Measurements from ENCODE around the gene LIMK1. TPM values are rescaled to one million over a fixed set of nuclear protein-coding genes. Genes with fewer than 3 reads are reported as not detected.

LIMK1 gene
- polyA plus RNA-seq, 2 donors: 5.9 to 7.7 TPM

DNA sequence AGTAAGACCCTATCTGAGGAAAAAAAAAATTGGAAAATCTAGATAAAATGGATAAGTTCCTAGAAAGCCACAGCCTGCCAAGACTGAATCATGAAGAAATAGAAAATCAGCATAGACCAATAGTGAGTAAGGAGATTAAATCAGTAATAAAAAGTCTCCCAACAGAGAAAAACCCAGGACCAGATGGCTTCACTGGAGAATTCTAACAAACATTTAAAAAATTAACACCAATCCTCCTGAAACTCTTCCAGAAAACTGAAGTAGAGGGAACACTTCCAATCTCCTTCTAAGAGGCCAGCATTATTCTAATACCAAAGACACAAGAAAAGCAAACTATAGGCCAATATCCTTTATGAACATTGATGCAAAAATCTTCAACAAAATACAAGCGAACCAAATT is 8.8 kb upstream of the LIMK1 start:
- no peak overlapping the region for H3K4me3 ChIP-seq (ENCODE audit: low read depth in 1 of 2, low read length in 2 of 2)
- 68 to 74% methylated on average over 1 of the region's 1 CpG for WGBS, 2 donors
- H3K27ac ChIP-seq (ENCODE audit: low read depth in 2 of 2, low read length in 1 of 2): no peak overlapping the region
- peaks cover 0 to 2% of the 10 kb centered on the region in 2 donors for H3K4me1 ChIP-seq (ENCODE audit: control insufficient read depth in 2 of 2, insufficient read depth in 2 of 2, low read length in 1 of 2)
- H3K36me3 ChIP-seq (ENCODE audit: control insufficient read depth in 2 of 2, insufficient read depth in 2 of 2, low read length in 1 of 2): no peaks in the 10 kb centered on the region
- no peaks in the 10 kb centered on the region for H3K9me3 ChIP-seq (ENCODE audit: control insufficient read depth in 2 of 2, insufficient read depth in 1 of 2, low read depth in 1 of 2, low read length in 1 of 2)
- no peaks in the 10 kb centered on the region for H3K27me3 ChIP-seq (ENCODE audit: control insufficient read depth in 1 of 2, insufficient read depth in 2 of 2, low read length in 2 of 2)

DNA sequence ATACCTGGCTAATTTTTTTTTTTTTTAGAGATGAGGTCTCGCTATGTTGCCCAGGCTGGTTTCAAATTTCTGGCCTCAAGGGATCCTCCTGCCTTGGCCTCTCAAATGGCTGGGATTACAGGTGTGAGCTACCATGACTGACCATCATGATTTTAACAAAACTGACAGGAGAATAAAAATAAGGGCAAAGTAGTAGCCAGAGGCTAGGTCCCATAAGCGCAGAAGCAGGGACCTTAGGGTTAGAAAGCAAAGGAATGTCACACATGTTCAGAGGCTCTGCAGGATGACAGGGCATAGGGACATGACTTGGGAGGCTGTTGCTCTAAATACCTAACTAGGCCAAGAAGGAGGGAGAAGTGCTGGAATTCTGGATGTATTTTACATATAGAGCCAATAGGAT is 5.1 kb upstream of the LIMK1 start:
- Histone ChIP-seq H3K36me3 (ENCODE audit: control insufficient read depth in 2 of 2, insufficient read depth in 2 of 2, low read length in 1 of 2) (no peaks in the 10 kb centered on the region), H3K9me3 (ENCODE audit: control insufficient read depth in 2 of 2, insufficient read depth in 1 of 2, low read depth in 1 of 2, low read length in 1 of 2) (no peaks in the 10 kb centered on the region), H3K4me1 (ENCODE audit: control insufficient read depth in 2 of 2, insufficient read depth in 2 of 2, low read length in 1 of 2) (peaks cover 0 to 7% of the 10 kb centered on the region in 2 donors), H3K27ac (ENCODE audit: low read depth in 2 of 2, low read length in 1 of 2) (no peak overlapping the region), H3K27me3 (ENCODE audit: control insufficient read depth in 1 of 2, insufficient read depth in 2 of 2, low read length in 2 of 2) (no peaks in the 10 kb centered on the region), H3K4me3 (ENCODE audit: low read depth in 1 of 2, low read length in 2 of 2) (no peak overlapping the region)
- 96% methylated on average over 2 of the region's 2 CpGs for WGBS, 2 donors

DNA sequence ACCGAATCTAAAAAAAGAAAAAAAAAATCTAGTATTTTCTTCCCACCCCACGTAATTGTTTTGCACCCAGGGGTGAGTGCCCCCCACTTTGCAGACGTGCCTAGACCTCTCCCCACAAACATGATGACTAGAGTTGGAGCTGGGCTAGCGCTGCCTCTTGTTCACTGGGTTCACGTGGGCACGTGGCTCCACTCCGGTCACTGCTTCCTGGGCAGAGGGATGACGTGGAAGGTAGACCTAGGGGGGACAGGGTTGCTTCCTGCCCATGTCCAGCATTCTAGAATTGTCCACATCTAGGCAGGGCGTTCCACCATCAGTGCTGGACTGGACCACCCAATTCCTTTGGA is 861 bp upstream of the LIMK1 start:
- 87 to 89% methylated on average over 9 of the region's 9 CpGs for WGBS, 2 donors
- peaks cover 4 to 17% of the 10 kb centered on the region in 2 donors for H3K4me1 ChIP-seq (ENCODE audit: control insufficient read depth in 2 of 2, insufficient read depth in 2 of 2, low read length in 1 of 2)
- peaks cover 0 to 2% of the 10 kb centered on the region in 2 donors for H3K36me3 ChIP-seq (ENCODE audit: control insufficient read depth in 2 of 2, insufficient read depth in 2 of 2, low read length in 1 of 2)
- no peaks in the 10 kb centered on the region for H3K9me3 ChIP-seq (ENCODE audit: control insufficient read depth in 2 of 2, insufficient read depth in 1 of 2, low read depth in 1 of 2, low read length in 1 of 2)
- no peak overlapping the region for H3K27ac ChIP-seq (ENCODE audit: low read depth in 2 of 2, low read length in 1 of 2)
- H3K27me3 ChIP-seq (ENCODE audit: control insufficient read depth in 1 of 2, insufficient read depth in 2 of 2, low read length in 2 of 2): no peaks in the 10 kb centered on the region
- H3K4me3 ChIP-seq (ENCODE audit: low read depth in 1 of 2, low read length in 2 of 2): no peak overlapping the region

DNA sequence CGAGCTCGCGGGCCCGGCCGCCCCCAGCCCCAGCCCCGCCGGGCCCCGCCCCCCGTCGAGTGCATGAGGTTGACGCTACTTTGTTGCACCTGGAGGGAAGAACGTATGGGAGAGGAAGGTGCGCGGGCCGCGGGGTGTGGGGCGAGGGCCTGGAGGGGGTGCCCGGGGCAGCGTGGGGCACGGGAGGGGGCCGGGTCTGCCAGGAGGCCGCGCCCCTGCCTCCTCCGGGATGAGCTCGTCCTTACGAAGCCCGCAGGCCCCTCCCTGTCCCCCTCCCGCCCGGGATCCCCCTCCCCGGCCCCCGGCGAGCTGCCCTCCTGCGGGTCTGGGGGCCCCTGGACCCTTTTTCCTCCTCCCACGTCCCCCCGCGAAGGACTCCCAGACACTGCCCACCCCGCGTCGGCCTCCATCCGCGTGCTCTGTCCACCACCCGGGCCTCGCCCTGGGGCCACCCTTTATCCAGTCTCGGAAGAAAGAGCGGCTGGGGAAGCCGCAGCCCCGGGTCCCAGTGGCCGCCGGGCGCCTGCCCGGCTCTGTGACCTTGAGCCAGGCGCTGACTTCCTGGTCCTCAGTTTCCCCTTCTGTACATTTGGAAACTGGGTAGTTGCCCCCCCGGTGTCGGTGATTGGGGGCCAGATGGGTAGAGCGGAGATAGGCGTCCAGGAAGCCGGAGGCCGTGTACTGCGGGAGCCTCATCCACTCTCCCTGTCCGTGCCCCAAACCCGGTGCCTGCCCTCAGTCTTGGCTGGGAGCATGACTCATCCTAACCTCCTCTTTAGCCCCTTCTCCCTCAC is 521 bp downstream of the LIMK1 start:
- H3K27ac ChIP-seq (ENCODE audit: low read depth in 2 of 2, low read length in 1 of 2): peak overlapping the region; percentile 5 to 72
- peak overlapping the region; percentile 57 to 76 for H3K4me3 ChIP-seq (ENCODE audit: low read depth in 1 of 2, low read length in 2 of 2)
- WGBS, 2 donors: 2% methylated on average over 40 to 61 of the region's 61 CpGs
- H3K36me3 ChIP-seq (ENCODE audit: control insufficient read depth in 2 of 2, insufficient read depth in 2 of 2, low read length in 1 of 2): peaks cover 0 to 2% of the 10 kb centered on the region in 2 donors
- H3K9me3 ChIP-seq (ENCODE audit: control insufficient read depth in 2 of 2, insufficient read depth in 1 of 2, low read depth in 1 of 2, low read length in 1 of 2): no peaks in the 10 kb centered on the region
- H3K27me3 ChIP-seq (ENCODE audit: control insufficient read depth in 1 of 2, insufficient read depth in 2 of 2, low read length in 2 of 2): no peaks in the 10 kb centered on the region
- H3K4me1 ChIP-seq (ENCODE audit: control insufficient read depth in 2 of 2, insufficient read depth in 2 of 2, low read length in 1 of 2): peaks cover 4 to 16% of the 10 kb centered on the region in 2 donors

DNA sequence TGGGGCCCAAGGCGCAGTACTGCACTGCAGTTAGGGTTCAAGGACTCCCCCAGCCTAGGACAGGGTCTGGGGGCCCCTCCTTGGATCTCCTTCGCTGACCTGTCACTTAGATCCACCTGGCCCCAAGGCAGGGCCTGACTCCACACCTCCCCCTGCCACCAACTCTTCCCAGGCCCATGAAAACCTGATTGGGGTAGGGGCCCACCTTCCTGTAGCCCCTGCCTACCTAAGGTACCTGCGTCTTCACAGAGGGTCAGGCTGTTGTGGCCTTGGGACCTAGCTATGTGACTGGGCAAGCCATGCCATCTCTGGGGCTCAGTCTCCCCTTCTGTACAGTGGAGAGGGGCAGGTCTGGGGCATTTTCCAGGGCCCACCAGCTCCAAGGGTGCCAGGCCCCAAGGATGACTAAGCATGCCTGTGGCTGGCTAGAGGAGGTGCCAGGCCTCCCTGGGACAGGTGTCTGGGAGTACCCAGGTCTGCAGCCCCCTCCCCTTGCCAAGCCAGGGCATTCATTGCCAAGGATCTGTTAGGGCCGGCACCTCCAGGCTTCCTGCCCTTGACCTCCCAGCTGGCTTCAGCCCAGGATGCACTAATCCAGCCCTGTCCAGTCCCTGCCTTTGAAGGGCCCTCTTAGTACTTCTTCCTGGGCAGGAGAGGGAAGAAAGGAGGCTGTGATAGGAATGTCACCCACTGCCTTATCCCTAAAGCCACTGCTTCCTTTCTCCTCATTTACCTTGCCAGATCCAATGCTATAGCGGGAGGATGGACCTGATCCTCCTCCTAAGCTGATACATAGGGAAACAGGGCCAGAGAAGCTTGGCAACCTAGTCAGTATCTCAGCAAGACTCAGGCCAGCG is 1.3 kb downstream of the LIMK1 start:
- peak overlapping the region in 1 of 2 donors; percentile 5 for H3K27ac ChIP-seq (ENCODE audit: low read depth in 2 of 2, low read length in 1 of 2)
- 55 to 58% methylated on average over 6 of the region's 6 CpGs for WGBS, 2 donors
- peak overlapping the region; percentile 57 to 76 for H3K4me3 ChIP-seq (ENCODE audit: low read depth in 1 of 2, low read length in 2 of 2)

DNA sequence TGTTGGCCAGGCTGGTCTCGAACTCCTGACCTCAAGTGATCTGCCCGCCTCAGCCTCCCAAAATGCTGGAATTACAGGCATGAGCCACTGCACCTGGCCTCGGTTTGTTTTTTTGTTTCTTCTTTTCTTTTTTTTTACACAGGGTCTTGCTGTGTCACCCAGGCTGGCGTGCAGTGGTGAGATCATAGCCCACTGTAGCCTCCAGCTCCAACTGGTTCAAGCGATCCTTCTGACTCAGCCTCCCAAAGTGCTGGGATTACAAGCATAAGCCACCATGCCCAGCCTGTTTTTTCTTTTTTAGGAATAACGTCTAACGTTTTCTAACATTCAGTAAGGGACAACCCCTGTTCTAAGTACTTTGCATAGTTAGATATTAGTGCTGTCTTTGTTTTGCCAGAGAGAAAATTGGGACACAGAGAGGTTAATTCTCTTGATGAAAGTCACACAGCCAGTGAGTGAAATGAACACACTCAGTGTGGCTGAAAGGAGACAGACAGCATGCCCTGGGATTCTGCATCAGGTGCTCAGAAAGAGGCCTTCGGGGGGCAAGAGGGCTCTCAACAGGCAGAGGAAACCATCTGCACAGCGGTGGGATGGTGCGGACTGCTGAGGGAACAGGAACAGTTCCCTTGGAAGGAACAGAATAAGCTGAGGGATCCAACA is 4.3 kb downstream of the LIMK1 start:
- Histone ChIP-seq H3K27ac (ENCODE audit: low read depth in 2 of 2, low read length in 1 of 2) (no peak overlapping the region), H3K4me1 (ENCODE audit: control insufficient read depth in 2 of 2, insufficient read depth in 2 of 2, low read length in 1 of 2) (peaks cover 4 to 19% of the 10 kb centered on the region in 2 donors), H3K27me3 (ENCODE audit: control insufficient read depth in 1 of 2, insufficient read depth in 2 of 2, low read length in 2 of 2) (no peaks in the 10 kb centered on the region), H3K36me3 (ENCODE audit: control insufficient read depth in 2 of 2, insufficient read depth in 2 of 2, low read length in 1 of 2) (peaks cover 0 to 5% of the 10 kb centered on the region in 2 donors), H3K9me3 (ENCODE audit: control insufficient read depth in 2 of 2, insufficient read depth in 1 of 2, low read depth in 1 of 2, low read length in 1 of 2) (no peaks in the 10 kb centered on the region), H3K4me3 (ENCODE audit: low read depth in 1 of 2, low read length in 2 of 2) (no peak overlapping the region)
- WGBS, 2 donors: 93 to 94% methylated on average over 10 of the region's 10 CpGs

More for the DNA sequence above, 1.3 kb downstream of the LIMK1 start:
- Histone ChIP-seq H3K4me1 (ENCODE audit: control insufficient read depth in 2 of 2, insufficient read depth in 2 of 2, low read length in 1 of 2) (peaks cover 4 to 15% of the 10 kb centered on the region in 2 donors), H3K27me3 (ENCODE audit: control insufficient read depth in 1 of 2, insufficient read depth in 2 of 2, low read length in 2 of 2) (no peaks in the 10 kb centered on the region), H3K36me3 (ENCODE audit: control insufficient read depth in 2 of 2, insufficient read depth in 2 of 2, low read length in 1 of 2) (peaks cover 0 to 2% of the 10 kb centered on the region in 2 donors), H3K9me3 (ENCODE audit: control insufficient read depth in 2 of 2, insufficient read depth in 1 of 2, low read depth in 1 of 2, low read length in 1 of 2) (no peaks in the 10 kb centered on the region)

DNA sequence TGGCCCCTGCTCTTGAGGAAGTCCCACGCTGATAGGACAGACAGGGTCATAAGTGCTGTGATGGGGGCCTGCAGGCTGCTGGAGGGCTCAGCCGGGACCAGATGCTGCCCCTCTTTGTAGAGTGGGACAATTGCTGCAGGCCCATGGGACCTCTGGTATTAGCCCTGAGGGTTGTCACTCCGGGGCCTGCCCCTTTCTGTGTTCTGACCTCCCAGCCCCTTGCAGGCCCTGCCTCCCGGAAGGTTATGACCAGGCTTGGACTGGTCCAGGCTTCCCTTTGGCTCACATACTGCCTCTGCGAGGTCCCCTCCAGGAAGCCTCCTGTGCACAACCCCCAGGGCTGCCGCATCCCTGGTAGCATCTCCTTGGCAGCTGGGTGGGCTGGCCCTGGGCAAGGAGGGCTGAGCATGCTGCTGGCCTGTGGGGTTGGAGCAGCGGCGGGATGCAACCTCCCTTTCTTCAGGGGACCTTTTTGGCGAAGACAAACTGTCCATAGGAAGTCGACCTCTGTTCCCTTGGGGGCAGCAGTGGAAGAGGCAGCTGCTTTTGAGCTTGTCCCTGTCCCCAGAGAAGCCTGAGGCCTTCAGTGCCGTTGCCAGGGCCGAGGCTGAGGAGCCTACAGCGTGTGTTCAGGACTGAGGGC is 8.8 kb downstream of the LIMK1 start:
- Histone ChIP-seq H3K9me3 (ENCODE audit: control insufficient read depth in 2 of 2, insufficient read depth in 1 of 2, low read depth in 1 of 2, low read length in 1 of 2) (peaks cover 0 to 4% of the 10 kb centered on the region in 2 donors), H3K36me3 (ENCODE audit: control insufficient read depth in 2 of 2, insufficient read depth in 2 of 2, low read length in 1 of 2) (peaks cover 0 to 9% of the 10 kb centered on the region in 2 donors), H3K4me3 (ENCODE audit: low read depth in 1 of 2, low read length in 2 of 2) (no peak overlapping the region), H3K27me3 (ENCODE audit: control insufficient read depth in 1 of 2, insufficient read depth in 2 of 2, low read length in 2 of 2) (no peaks in the 10 kb centered on the region), H3K4me1 (ENCODE audit: control insufficient read depth in 2 of 2, insufficient read depth in 2 of 2, low read length in 1 of 2) (peaks cover 10 to 21% of the 10 kb centered on the region in 2 donors), H3K27ac (ENCODE audit: low read depth in 2 of 2, low read length in 1 of 2) (peak overlapping the region; percentile 47 to 54)
- WGBS, 2 donors: 64 to 78% methylated on average over 11 to 13 of the region's 13 CpGs

DNA sequence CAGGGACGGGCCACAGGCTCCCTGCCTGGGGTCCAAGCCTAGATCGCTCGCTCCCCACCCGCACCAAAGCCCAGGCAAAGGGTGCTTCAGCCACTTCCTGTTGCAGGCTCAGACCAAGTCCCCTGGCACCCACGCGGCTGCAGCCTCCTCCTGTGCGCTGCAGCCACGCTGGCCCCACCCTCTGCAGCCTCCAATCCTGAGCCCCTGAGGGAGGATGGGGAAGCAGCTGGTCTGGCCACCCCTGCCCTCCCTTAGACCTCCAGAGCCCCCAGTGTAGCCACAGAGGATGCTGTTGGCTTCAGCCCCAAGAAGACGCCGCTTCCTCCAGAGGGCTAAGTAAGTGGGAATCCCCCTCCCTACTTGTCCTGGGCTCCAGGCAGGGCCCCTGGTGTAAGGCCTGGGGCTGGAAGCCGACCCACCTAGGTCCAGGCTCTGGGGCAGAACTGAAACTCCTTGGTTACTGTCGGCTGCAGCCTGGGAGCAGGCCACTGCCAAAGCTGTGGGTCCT is 9.4 kb downstream of the LIMK1 start:
- Histone ChIP-seq H3K9me3 (ENCODE audit: control insufficient read depth in 2 of 2, insufficient read depth in 1 of 2, low read depth in 1 of 2, low read length in 1 of 2) (peaks cover 0 to 8% of the 10 kb centered on the region in 2 donors), H3K4me3 (ENCODE audit: low read depth in 1 of 2, low read length in 2 of 2) (no peak overlapping the region)
- 48 to 63% methylated on average over 12 of the region's 12 CpGs for WGBS, 2 donors

More for the DNA sequence above, 9.4 kb downstream of the LIMK1 start:
- H3K27me3 ChIP-seq (ENCODE audit: control insufficient read depth in 1 of 2, insufficient read depth in 2 of 2, low read length in 2 of 2): no peaks in the 10 kb centered on the region
- H3K4me1 ChIP-seq (ENCODE audit: control insufficient read depth in 2 of 2, insufficient read depth in 2 of 2, low read length in 1 of 2): peaks cover 10 to 21% of the 10 kb centered on the region in 2 donors
- peak overlapping the region; percentile 47 to 54 for H3K27ac ChIP-seq (ENCODE audit: low read depth in 2 of 2, low read length in 1 of 2)
- peaks cover 2 to 12% of the 10 kb centered on the region in 2 donors for H3K36me3 ChIP-seq (ENCODE audit: control insufficient read depth in 2 of 2, insufficient read depth in 2 of 2, low read length in 1 of 2)

Measured in esophagus (tissue), 2 donors.